Panc1 (cell line): Measurements from ENCODE around the gene OTUD1. TPM values are rescaled to one million over a fixed set of nuclear protein-coding genes. Genes with fewer than 3 reads are reported as not detected.

Experiments
- ATAC-seq: fragments of 200-7000 bp; cut with Tn5 transposase; 2 replicates; pipeline ENCODE4 v1.9.1; 2020; ENCODE audit warnings: mild to moderate bottlenecking, moderate library complexity
- BruUV-seq: library from RNA; stranded (reverse); fragments of 400-500 nt; replicated peaks from 2 replicates; lab custom pipeline; 2021; lab: Mats Ljungman, UMichigan
- CTCF ChIA-PET: fragments of 300-600 bp; sonication (Branson Sonifier 250); formaldehyde crosslinking; loops from one replicate; lab custom pipeline; 2022; ENCODE audit warnings: antibody characterized with exemption; lab: Charles Lee
- POLR2A ChIA-PET: fragments of 300-600 bp; sonication (Branson Sonifier 250); formaldehyde crosslinking; loops from one replicate; lab custom pipeline; 2022; ENCODE audit warnings: antibody characterized with exemption; lab: Charles Lee
- DNase-seq: peaks from one replicate; pipeline ENCODE4 v3.0.0-alpha.2; 2010; ENCODE audit warnings: low read depth, low spot score
- H3K27ac ChIP-seq: 2 replicates; pipeline ENCODE4 v1.5.1; 2011; ENCODE audit warnings: mild to moderate bottlenecking, low read length, inconsistent platforms
- H3K27me3 ChIP-seq: fragments of 200-500 bp; sonication (Bioruptor generic); 2 replicates; pipeline ENCODE4 v1.6.0; 2014; ENCODE audit warnings: low read length, inconsistent platforms; ENCODE audit not compliant: control insufficient read depth, insufficient read depth
- H3K36me3 ChIP-seq: fragments of 200-500 bp; sonication (Bioruptor generic); 2 replicates; pipeline ENCODE4 v1.5.1; 2014; ENCODE audit warnings: inconsistent platforms, mild to moderate bottlenecking, low read length, moderate library complexity; ENCODE audit not compliant: control insufficient read depth, insufficient read depth
- H3K4me1 ChIP-seq: 2 replicates; pipeline ENCODE4 v1.5.1; 2011; ENCODE audit warnings: inconsistent platforms, mild to moderate bottlenecking, low read length, moderate library complexity; ENCODE audit not compliant: control insufficient read depth, insufficient read depth
- H3K4me3 ChIP-seq, 2 experiments: 2 replicates each; pipeline ENCODE4 v1.5.1; 2011 to 2012; ENCODE audit warnings: low read depth in 2 of 2, low read length in 2 of 2, mild to moderate bottlenecking in 2 of 2, inconsistent platforms in 1 of 2, moderate library complexity in 1 of 2
- H3K9me3 ChIP-seq: fragments of 200-500 bp; sonication (Bioruptor generic); 2 replicates; pipeline ENCODE4 v1.5.1; 2014; ENCODE audit warnings: low read depth, mild to moderate bottlenecking, inconsistent platforms, low read length, moderate library complexity; ENCODE audit not compliant: control insufficient read depth, insufficient read depth
- POLR2AphosphoS5 ChIP-seq: IDR thresholded peaks from 2 replicates; pipeline ENCODE4 v1.6.1; 2012; ENCODE audit warnings: mild to moderate bottlenecking, low read depth, low read length, moderate library complexity
- REST ChIP-seq, 2 experiments: IDR thresholded peaks; 2 replicates each; pipeline ENCODE4 v1.6.1; 2011 to 2012; ENCODE audit warnings: low read depth in 2 of 2, control low read depth in 1 of 2, low read length in 1 of 2, mild to moderate bottlenecking in 1 of 2, moderate library complexity in 1 of 2; ENCODE audit not compliant: insufficient read depth in 1 of 2
- SIN3A ChIP-seq: IDR thresholded peaks from 2 replicates; pipeline ENCODE4 v1.6.1; 2012; ENCODE audit warnings: low read depth, mild to moderate bottlenecking, low read length, moderate library complexity, borderline replicate concordance; ENCODE audit not compliant: insufficient read depth
- TCF7L2 ChIP-seq: IDR thresholded peaks from 2 replicates; pipeline ENCODE4 v1.6.1; 2011; ENCODE audit warnings: mild to moderate bottlenecking, low read depth, low read length, inconsistent platforms
- in situ Hi-C: cut with HindIII; loops from 2 replicates; pipeline ENCODE4 v1.10.0; 2016; ENCODE audit warnings: low sequenced_read_pairs, low pct_unique_long_range_greater_than_20kb
- intact Hi-C: fragments of 100-400 bp; cut with micrococcal nuclease; formaldehyde crosslinking; loops from one replicate; pipeline ENCODE4 v1.10.0; 2022; ENCODE audit not compliant: unreplicated experiment
- total RNA-seq: library from RNA; stranded (reverse); gene quantifications from one replicate; pipeline ENCODE4 v1.2.1, GENCODE V29; 2021; ENCODE audit not compliant: unreplicated experiment
- TF ChIP-seq, protein P1 (sequence below): fragments of 450-650 bp; IDR thresholded peaks from 2 replicates; pipeline ENCODE4 v1.5.1; 2017; ENCODE audit warnings: mild to moderate bottlenecking

OTUD1 gene
- total RNA-seq, 1 experiment from 2014 or later, result 2.8 TPM

DNA sequence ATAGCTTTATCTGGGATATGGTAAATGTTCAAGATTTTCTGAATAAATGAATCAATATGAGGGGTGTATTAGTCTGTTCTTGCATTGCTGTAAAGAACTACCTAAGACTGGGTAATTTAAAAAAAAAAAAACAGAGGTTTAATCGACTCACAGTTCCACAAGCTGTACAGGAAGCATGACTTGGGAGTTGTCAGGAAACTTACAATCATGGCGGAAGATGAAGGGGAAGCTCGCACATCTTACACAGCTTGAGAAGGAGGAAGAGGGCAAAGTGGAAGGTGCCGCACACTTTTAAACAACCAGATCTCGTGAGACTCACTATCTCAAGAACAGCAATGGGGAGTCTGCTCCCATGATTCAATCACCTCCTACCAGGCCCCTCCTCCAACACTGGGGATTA lies 32.5 kb upstream of the OTUD1 start:
- Histone ChIP-seq H3K36me3 (no peaks in the 10 kb centered on the region), H3K4me1 (no peaks in the 10 kb centered on the region), H3K27ac (no peak overlapping the region), H3K27me3 (no peaks in the 10 kb centered on the region), H3K9me3 (no peaks in the 10 kb centered on the region), H3K4me3 (no peak overlapping the region)
- intact Hi-C loops (no loop called here), in situ Hi-C loops (no loop called here)
- DNase-seq (no peak), ATAC-seq (no peak)
- ChIA-PET POLR2A (no interaction called here), CTCF (no interaction called here)
- BruUV-seq, result no TSS peak
- TF ChIP-seq, protein P1, sequence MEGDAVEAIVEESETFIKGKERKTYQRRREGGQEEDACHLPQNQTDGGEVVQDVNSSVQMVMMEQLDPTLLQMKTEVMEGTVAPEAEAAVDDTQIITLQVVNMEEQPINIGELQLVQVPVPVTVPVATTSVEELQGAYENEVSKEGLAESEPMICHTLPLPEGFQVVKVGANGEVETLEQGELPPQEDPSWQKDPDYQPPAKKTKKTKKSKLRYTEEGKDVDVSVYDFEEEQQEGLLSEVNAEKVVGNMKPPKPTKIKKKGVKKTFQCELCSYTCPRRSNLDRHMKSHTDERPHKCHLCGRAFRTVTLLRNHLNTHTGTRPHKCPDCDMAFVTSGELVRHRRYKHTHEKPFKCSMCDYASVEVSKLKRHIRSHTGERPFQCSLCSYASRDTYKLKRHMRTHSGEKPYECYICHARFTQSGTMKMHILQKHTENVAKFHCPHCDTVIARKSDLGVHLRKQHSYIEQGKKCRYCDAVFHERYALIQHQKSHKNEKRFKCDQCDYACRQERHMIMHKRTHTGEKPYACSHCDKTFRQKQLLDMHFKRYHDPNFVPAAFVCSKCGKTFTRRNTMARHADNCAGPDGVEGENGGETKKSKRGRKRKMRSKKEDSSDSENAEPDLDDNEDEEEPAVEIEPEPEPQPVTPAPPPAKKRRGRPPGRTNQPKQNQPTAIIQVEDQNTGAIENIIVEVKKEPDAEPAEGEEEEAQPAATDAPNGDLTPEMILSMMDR, result no peak
- TF ChIP-seq POLR2AphosphoS5 (no peak), SIN3A (no peak), TCF7L2 (no peak), REST (IDR thresholded peaks at IDR 0.05; ENCODE audit: insufficient read depth in 1 of 2, low read depth in 2 of 2, low read length in 1 of 2) (no peak)

DNA sequence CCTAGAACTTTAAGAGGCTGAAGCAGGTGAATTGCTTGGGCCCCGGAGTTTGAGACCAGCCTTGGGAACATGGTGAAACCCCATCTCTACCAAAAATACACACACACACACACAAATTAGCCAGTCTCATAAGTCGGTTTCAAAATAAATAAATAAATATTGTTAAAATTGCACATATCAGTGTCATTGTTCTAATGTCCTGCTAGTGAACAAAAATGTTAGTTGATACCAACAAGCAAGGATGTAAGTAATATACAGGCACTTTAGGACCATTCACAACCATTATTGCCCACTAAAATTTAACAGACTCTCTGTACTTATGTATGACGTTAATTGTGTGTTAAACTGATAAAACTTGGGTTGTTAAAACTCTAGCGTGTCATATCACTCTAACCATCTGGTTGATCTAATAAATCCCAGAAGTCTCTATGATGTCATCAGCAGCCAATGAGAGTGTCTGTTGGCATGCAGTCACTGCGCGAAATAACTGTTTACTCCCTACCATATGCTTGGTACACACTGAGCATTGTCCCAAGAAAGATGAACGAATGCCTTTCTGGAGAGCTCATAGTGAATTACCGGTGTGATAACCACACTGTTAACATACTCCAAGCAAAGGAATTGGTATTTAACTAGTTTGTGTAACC lies 30.4 kb upstream of the OTUD1 start:
- CTCF ChIA-PET, result no interaction called here
- in situ Hi-C loops, result no loop called here
- Histone ChIP-seq H3K4me1 (no peaks in the 10 kb centered on the region), H3K9me3 (no peaks in the 10 kb centered on the region), H3K36me3 (no peaks in the 10 kb centered on the region), H3K27ac (no peak overlapping the region), H3K4me3 (no peak overlapping the region), H3K27me3 (no peaks in the 10 kb centered on the region)
- BruUV-seq, result no TSS peak
- no peak for TF ChIP-seq REST (IDR thresholded peaks at IDR 0.05; ENCODE audit: insufficient read depth in 1 of 2, low read depth in 2 of 2, low read length in 1 of 2)
- TF ChIP-seq, protein P1, result no peak
- no peak for TF ChIP-seq POLR2AphosphoS5
- no peak for TF ChIP-seq TCF7L2
- no peak for TF ChIP-seq SIN3A
- intact Hi-C loops, result no loop called here
- POLR2A ChIA-PET, result no interaction called here
- ATAC-seq (no peak), DNase-seq (no peak)
